H9 (cell line): ENCODE data around the gene KLF14. TPM values are rescaled to one million over a fixed set of nuclear protein-coding genes. Genes with fewer than 3 reads are reported as not detected.

Experiments used
- DNase-seq: peaks from one replicate; pipeline ENCODE4 v3.0.0-alpha.2; 2017
- H2AFZ ChIP-seq: one replicate; pipeline ENCODE4 v1.6.1; 2013; ENCODE audit warnings: mild to moderate bottlenecking, low read length, control low read depth, moderate library complexity
- H2AK5ac ChIP-seq: 2 replicates; pipeline ENCODE4 v1.6.1; 2013; ENCODE audit warnings: low read length, control low read depth, mixed read lengths; ENCODE audit not compliant: insufficient read length
- H2BK120ac ChIP-seq: one replicate; pipeline ENCODE4 v1.6.1; 2013; ENCODE audit warnings: low read depth, mild to moderate bottlenecking, low read length, control low read depth, inconsistent platforms; ENCODE audit not compliant: poor library complexity, severe bottlenecking
- H2BK12ac ChIP-seq: 2 replicates; pipeline ENCODE4 v1.6.1; 2013; ENCODE audit warnings: low read length, control low read depth, mixed read lengths, low read depth; ENCODE audit not compliant: insufficient read length
- H2BK15ac ChIP-seq: 2 replicates; pipeline ENCODE4 v1.6.1; 2013; ENCODE audit warnings: low read depth, low read length, control low read depth
- H2BK20ac ChIP-seq: one replicate; pipeline ENCODE4 v1.6.1; 2013; ENCODE audit warnings: low read depth, mild to moderate bottlenecking, low read length, control low read depth, inconsistent platforms; ENCODE audit not compliant: poor library complexity, severe bottlenecking
- H2BK5ac ChIP-seq: 2 replicates; pipeline ENCODE4 v1.6.1; 2013; ENCODE audit warnings: low read length, control low read depth, mixed read lengths; ENCODE audit not compliant: insufficient read length
- H3K14ac ChIP-seq: 2 replicates; pipeline ENCODE4 v1.6.1; 2013; ENCODE audit warnings: low read length, control low read depth; ENCODE audit not compliant: insufficient read depth
- H3K18ac ChIP-seq: 2 replicates; pipeline ENCODE4 v1.6.1; 2013; ENCODE audit warnings: low read depth, mild to moderate bottlenecking, mixed read lengths, low read length, control low read depth; ENCODE audit not compliant: insufficient read length
- H3K23ac ChIP-seq: 2 replicates; pipeline ENCODE4 v1.6.1; 2013; ENCODE audit warnings: low read length, control low read depth, mixed read lengths, low read depth; ENCODE audit not compliant: insufficient read length
- H3K23me2 ChIP-seq: 2 replicates; pipeline ENCODE4 v1.6.1; 2013; ENCODE audit warnings: low read depth, mild to moderate bottlenecking, mixed read lengths, low read length, control low read depth; ENCODE audit not compliant: insufficient read length, poor library complexity, severe bottlenecking
- H3K27ac ChIP-seq: 2 replicates; pipeline ENCODE4 v1.5.1; 2013; ENCODE audit warnings: low read length, control low read depth, mixed read lengths, low read depth; ENCODE audit not compliant: insufficient read length
- H3K27me3 ChIP-seq: 2 replicates; pipeline ENCODE4 v1.6.1; 2013; ENCODE audit warnings: low read length, control low read depth, inconsistent platforms; ENCODE audit not compliant: insufficient read depth
- H3K4ac ChIP-seq: 2 replicates; pipeline ENCODE4 v1.6.1; 2013; ENCODE audit warnings: low read depth, mild to moderate bottlenecking, control low read depth, inconsistent platforms, low read length, moderate library complexity
- H3K4me1 ChIP-seq: 2 replicates; pipeline ENCODE4 v1.6.1; 2013; ENCODE audit warnings: low read length, control low read depth, inconsistent platforms; ENCODE audit not compliant: insufficient read depth
- H3K4me2 ChIP-seq: 2 replicates; pipeline ENCODE4 v1.6.1; 2013; ENCODE audit warnings: low read length, control low read depth, mixed read lengths; ENCODE audit not compliant: insufficient read length, insufficient read depth
- H3K56ac ChIP-seq: 2 replicates; pipeline ENCODE4 v1.6.1; 2013; ENCODE audit warnings: low read depth, mild to moderate bottlenecking, mixed read lengths, low read length, control low read depth; ENCODE audit not compliant: insufficient read length
- H3K79me1 ChIP-seq: 2 replicates; pipeline ENCODE4 v1.6.1; 2013; ENCODE audit warnings: low read depth, mild to moderate bottlenecking, moderate library complexity, low read length, control low read depth, inconsistent platforms; ENCODE audit not compliant: insufficient read depth, poor library complexity, severe bottlenecking
- H3K79me2 ChIP-seq: 2 replicates; pipeline ENCODE4 v1.6.1; 2013; ENCODE audit warnings: low read length, control low read depth, inconsistent platforms; ENCODE audit not compliant: insufficient read depth
- H3K9ac ChIP-seq: 2 replicates; pipeline ENCODE4 v1.6.1; 2013; ENCODE audit warnings: low read length, control low read depth, mixed read lengths; ENCODE audit not compliant: insufficient read length; ENCODE audit errors: extremely low read depth
- H3K9me3 ChIP-seq: one replicate; pipeline ENCODE4 v1.6.1; 2013; ENCODE audit warnings: low read depth, low read length, inconsistent platforms; ENCODE audit not compliant: control insufficient read depth
- H3T11ph ChIP-seq: one replicate; pipeline ENCODE4 v1.6.1; 2013; ENCODE audit warnings: mild to moderate bottlenecking, low read length, control low read depth, inconsistent platforms
- H4K20me1 ChIP-seq: one replicate; pipeline ENCODE4 v1.6.1; 2013; ENCODE audit not compliant: control insufficient read depth, insufficient read length, insufficient read depth
- H4K5ac ChIP-seq: 2 replicates; pipeline ENCODE4 v1.6.1; 2013; ENCODE audit warnings: low read depth, mild to moderate bottlenecking, mixed read lengths, low read length, control low read depth; ENCODE audit not compliant: insufficient read length
- H4K8ac ChIP-seq: replicated peaks from 2 replicates; pipeline ENCODE4 v1.6.1; 2013; ENCODE audit warnings: low read length, control low read depth, mixed read lengths, low read depth; ENCODE audit not compliant: insufficient read length
- H4K91ac ChIP-seq: 2 replicates; pipeline ENCODE4 v1.6.1; 2013; ENCODE audit warnings: low read depth, mild to moderate bottlenecking, moderate library complexity, mixed read lengths, low read length, control low read depth; ENCODE audit not compliant: insufficient read length
- H3K27ac Mint-ChIP-seq, 3 experiments: 2 replicates in 2 of 3; 3 replicates in 1 of 3; pipeline ENCODE4 v1.8.0; 2020 to 2021; ENCODE audit warnings: mixed read lengths in 3 of 3, mild to moderate bottlenecking in 1 of 3, moderate library complexity in 1 of 3
- H3K27me3 Mint-ChIP-seq: 2 replicates; pipeline ENCODE4 v1.8.0; 2021; ENCODE audit warnings: low read depth, mild to moderate bottlenecking, moderate library complexity, mixed read lengths
- H3K36me3 Mint-ChIP-seq, 3 experiments: 2 replicates in 2 of 3; 3 replicates in 1 of 3; pipeline ENCODE4 v1.8.0; 2020 to 2021; ENCODE audit warnings: low read depth in 3 of 3, mixed read lengths in 3 of 3; ENCODE audit not compliant: insufficient read depth in 1 of 3
- H3K4me1 Mint-ChIP-seq, 2 experiments: 2 replicates each; pipeline ENCODE4 v1.8.0; 2020; ENCODE audit warnings: mixed read lengths in 2 of 2
- H3K4me3 Mint-ChIP-seq, 2 experiments: 2 replicates in 1 of 2; 3 replicates in 1 of 2; pipeline ENCODE4 v1.8.0; 2020 to 2021; ENCODE audit warnings: mild to moderate bottlenecking in 2 of 2, mixed read lengths in 2 of 2, moderate library complexity in 1 of 2
- H3K9me3 Mint-ChIP-seq, 2 experiments: 2 replicates in 1 of 2; 3 replicates in 1 of 2; pipeline ENCODE4 v1.8.0; 2020; ENCODE audit warnings: mild to moderate bottlenecking in 2 of 2, mixed read lengths in 2 of 2, moderate library complexity in 1 of 2
- WGBS: extraction: QIAGEN DNeasy Blood & Tissue Kit; methylation state at CpG from one replicate; pipeline ENCODE4 v1.1.7; 2013; ENCODE audit warnings: missing lambda C conversion rate, low lambda C conversion rate, mixed read lengths; ENCODE audit not compliant: insufficient read length; ENCODE audit errors: extremely low coverage; 5-methylcytosine and 5-hydroxymethylcytosine counted together
- total RNA-seq: library from RNA; stranded (reverse); gene quantifications from 2 replicates; pipeline ENCODE4 v1.2.1, GENCODE V29; 2021
- TF ChIP-seq, protein P1 (sequence below): fragments of 200-600 bp; sonication (generic); conservative IDR thresholded peaks from 3 replicates; pipeline ENCODE4 v1.8.0; 2021; ENCODE audit warnings: antibody characterized with exemption, mild to moderate bottlenecking

KLF14 gene
- total RNA-seq, 1 experiment from 2014 or later = not detected

DNA sequence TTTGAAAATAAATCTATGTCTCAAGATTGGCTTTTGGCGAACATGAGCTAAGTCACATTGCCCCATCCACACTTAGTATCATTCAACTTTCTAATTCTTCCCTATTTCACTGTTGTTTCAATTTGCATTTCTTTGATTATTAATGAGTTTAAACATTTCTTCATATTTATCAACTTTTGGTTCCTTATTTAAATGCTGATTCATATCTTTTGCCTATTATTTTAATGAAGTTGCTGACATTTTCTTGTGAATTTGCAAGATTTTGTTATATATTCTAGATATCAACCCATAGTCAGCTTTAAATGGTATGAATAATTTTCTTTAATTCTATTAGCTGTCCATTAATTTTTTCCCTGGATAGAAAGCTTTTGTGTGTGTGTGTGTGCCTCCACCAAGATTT is 33.2 kb downstream of the KLF14 start:
- Histone ChIP-seq H4K20me1 (no peaks in the 10 kb centered on the region), H2BK5ac (no peak overlapping the region), H3K27me3 (no peaks in the 10 kb centered on the region), H3K27ac (no peak overlapping the region), H3K9ac (no peak overlapping the region), H2BK12ac (no peak overlapping the region), H3K4ac (no peak overlapping the region), H3K4me2 (no peak overlapping the region), H3K14ac (no peak overlapping the region), H3K4me1 (no peaks in the 10 kb centered on the region), H2BK20ac (no peak overlapping the region), H2BK15ac (no peak overlapping the region), H3K23me2 (no peaks in the 10 kb centered on the region), H3T11ph (no peak overlapping the region), H3K18ac (no peak overlapping the region), H4K8ac (no peak overlapping the region), H4K5ac (no peak overlapping the region), H3K79me2 (no peaks in the 10 kb centered on the region), H3K79me1 (no peaks in the 10 kb centered on the region), H3K56ac (no peak overlapping the region), H4K91ac (no peak overlapping the region), H3K9me3 (no peaks in the 10 kb centered on the region), H2AFZ (no peak overlapping the region), H2BK120ac (no peak overlapping the region), H2AK5ac (no peak overlapping the region), H3K23ac (no peak overlapping the region)
- no CpG with 5 or more reads among the region's 1 CpG for WGBS
- H3K4me1 Mint-ChIP-seq = no peaks in the 10 kb centered on the region
- DNase-seq = no peak
- TF ChIP-seq, protein P1, sequence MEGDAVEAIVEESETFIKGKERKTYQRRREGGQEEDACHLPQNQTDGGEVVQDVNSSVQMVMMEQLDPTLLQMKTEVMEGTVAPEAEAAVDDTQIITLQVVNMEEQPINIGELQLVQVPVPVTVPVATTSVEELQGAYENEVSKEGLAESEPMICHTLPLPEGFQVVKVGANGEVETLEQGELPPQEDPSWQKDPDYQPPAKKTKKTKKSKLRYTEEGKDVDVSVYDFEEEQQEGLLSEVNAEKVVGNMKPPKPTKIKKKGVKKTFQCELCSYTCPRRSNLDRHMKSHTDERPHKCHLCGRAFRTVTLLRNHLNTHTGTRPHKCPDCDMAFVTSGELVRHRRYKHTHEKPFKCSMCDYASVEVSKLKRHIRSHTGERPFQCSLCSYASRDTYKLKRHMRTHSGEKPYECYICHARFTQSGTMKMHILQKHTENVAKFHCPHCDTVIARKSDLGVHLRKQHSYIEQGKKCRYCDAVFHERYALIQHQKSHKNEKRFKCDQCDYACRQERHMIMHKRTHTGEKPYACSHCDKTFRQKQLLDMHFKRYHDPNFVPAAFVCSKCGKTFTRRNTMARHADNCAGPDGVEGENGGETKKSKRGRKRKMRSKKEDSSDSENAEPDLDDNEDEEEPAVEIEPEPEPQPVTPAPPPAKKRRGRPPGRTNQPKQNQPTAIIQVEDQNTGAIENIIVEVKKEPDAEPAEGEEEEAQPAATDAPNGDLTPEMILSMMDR = no peak
- H3K27me3 Mint-ChIP-seq = no peaks in the 10 kb centered on the region
- peaks cover 0 to 3% of the 10 kb centered on the region in 2 experiments; a peak in 3 of 5 replicates for H3K9me3 Mint-ChIP-seq
- no peak overlapping the region for H3K27ac Mint-ChIP-seq
- no peak overlapping the region for H3K4me3 Mint-ChIP-seq
- no peaks in the 10 kb centered on the region for H3K36me3 Mint-ChIP-seq
